ENCODE data around the gene RELL2.

DNA sequence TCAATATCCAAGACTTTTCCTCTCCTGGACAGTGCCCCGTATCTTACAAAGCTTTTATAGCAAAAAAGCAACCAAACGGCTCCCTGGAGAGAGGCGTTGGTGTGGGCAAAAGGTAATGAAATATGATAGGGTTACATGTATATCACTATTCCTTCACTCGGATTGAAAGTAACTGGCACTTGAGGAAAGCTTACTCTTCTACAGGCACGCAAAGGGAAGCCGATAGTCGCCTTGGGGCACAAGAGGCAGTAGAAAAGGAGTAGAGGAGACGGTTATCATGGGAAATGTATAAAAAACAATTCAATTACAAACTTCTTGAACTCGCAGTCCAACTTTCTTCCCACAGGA is 19.1 kb upstream of the RELL2 start:
- TF ChIP-seq, protein P1, sequence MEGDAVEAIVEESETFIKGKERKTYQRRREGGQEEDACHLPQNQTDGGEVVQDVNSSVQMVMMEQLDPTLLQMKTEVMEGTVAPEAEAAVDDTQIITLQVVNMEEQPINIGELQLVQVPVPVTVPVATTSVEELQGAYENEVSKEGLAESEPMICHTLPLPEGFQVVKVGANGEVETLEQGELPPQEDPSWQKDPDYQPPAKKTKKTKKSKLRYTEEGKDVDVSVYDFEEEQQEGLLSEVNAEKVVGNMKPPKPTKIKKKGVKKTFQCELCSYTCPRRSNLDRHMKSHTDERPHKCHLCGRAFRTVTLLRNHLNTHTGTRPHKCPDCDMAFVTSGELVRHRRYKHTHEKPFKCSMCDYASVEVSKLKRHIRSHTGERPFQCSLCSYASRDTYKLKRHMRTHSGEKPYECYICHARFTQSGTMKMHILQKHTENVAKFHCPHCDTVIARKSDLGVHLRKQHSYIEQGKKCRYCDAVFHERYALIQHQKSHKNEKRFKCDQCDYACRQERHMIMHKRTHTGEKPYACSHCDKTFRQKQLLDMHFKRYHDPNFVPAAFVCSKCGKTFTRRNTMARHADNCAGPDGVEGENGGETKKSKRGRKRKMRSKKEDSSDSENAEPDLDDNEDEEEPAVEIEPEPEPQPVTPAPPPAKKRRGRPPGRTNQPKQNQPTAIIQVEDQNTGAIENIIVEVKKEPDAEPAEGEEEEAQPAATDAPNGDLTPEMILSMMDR (IDR thresholded peaks at IDR 0.05) = no peak
- TF ChIP-seq POLR2A (IDR thresholded peaks at IDR 0.05) (no peak), POLR2AphosphoS5 (IDR thresholded peaks at IDR 0.05) (no peak), EP300 (IDR thresholded peaks at IDR 0.05) (no peak)
